DMS153 (cell line): ENCODE measurements around the gene P2RX6.
"Not testable (repeated sequence)": the region's sequence is repeated elsewhere in the genome, so short reads cannot be mapped to it uniquely, and the experiment has no call there.

Source experiments
- DNase-seq: peaks from one replicate; lab custom pipeline; 2025; lab: John Stamatoyannopoulos, UW

The P2RX6 gene

DNA sequence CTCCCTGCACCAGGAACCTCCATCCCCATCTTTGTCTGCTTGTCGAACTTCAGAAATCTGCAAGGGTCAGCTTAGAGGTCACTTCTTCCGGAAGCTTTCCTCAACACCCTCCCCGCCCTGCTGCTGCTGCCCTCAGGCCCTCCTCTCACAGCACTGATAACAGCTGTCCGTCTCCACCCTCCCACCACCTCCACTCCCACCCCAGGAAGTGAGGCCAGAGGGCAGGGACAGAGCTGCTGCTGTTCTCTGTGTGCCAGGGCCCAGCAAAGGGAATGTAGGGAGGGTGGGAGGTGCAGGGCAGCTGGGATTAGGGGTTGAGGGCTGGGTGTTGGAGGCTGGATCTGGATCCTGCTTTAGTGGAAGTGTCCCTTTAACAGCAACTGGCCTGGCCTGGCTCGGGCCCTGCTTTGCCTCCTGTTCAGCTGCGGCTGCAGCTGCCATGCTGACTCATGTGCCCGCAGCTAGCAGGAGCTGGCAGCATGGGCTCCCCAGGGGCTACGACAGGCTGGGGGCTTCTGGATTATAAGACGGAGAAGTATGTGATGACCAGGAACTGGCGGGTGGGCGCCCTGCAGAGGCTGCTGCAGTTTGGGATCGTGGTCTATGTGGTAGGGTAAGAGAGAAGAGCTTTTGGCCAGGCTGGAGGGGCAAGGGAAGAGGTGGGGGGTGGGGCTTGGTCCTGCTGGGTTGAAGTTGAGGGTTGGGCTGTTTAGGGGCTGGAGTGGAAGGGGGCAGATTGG, at the start of gene P2RX6:
Gene P2RX6 (plus strand): TSS at position 440 of the 740 bp plus-strand sequence. CDS start 10 bp downstream, at position 450.
- DNase-seq = peak; percentile 30

DNA sequence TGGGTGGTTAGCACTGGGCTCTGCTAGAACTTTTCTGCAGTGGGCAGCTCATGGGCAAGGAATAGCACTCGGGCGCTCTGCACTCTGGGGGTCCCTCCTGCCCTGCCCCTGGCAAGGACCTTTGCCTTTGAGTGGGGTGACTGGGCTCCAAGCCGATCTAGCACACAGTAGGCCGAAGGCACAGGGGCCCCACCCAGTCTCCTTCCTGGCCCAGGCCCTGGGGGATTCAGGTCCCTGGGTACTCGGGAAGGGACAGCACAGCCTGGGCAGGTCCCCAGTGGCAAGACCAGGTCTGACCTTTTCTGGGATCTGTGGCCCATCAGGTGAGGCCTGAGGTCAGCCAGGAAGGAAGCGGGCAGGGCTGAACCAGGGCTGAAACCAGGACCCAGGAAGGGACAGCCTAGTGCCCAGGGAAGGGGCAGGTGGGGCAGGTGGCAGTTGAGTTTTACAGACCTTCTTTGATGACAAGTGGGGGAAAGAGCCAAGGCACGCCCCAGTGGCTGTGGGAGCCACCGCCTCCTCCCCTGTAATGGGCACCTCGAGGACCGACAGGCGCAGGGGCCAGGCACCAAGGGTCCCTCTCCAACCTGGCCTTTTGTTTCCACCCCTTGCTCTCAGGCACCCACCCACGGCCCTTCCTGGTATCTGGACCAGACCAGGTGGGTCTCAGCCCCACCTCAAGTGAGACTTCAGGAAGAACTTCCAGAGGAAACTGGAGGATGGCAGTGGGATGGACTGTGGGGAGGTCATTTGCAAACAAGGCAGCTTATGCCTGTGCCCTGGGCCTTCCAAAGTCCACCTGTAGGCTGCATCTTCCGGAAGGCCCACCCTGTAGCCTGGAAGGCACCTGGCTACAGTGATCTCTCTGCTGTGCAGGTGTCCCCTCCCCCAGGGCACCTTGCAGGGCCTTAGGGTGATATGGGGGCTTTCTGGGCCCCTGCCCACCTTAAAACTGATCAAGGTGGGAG, 48.8 kb upstream of the P2RX6 start:
- no peak for DNase-seq

DNA sequence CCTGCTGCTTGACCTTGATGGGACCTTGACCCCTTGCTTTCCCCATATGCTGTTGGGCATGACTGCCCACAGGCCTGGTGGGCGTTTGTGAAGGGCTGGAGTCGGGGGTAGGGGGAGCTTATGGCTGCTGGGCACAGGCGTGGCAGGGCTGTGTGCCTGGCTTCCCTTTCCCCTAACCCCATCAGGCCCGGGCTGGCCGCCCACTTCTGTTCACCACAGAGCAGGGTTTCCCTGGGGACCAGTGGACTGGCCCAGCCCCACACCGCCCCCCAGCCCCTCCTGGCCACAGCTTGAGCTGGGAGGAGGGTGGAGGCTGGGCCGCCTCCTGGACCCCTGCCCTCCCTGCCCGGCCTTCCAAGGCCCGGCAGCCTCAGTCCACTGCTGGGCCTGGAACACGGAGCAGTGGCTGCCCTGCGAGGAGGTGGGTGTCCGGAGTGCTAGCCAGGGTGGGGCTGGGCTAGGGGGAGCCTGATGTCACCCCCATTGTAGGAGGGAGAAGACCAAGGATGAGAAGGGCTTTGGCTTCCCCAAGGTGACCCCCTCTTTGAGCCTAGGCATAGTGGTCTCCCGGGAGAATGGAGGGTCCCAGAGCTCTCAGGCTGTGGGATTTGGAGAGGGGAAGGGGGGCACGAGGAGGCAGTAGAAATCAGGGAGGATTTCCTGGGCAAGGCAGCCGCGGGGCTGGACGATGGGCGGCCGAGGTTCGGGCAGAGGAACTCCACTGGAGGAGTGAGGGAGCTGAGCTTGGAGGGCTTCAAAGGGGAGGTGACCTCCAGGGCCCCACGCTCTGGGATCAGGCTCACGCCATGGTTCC, 47.9 kb upstream of the P2RX6 start, which contains the start of gene AIFM3:
Gene AIFM3 (plus strand): TSS at position 373 of the 814 bp plus-strand sequence. CDS start 690 bp downstream, outside the sequence.
- no peak for DNase-seq

DNA sequence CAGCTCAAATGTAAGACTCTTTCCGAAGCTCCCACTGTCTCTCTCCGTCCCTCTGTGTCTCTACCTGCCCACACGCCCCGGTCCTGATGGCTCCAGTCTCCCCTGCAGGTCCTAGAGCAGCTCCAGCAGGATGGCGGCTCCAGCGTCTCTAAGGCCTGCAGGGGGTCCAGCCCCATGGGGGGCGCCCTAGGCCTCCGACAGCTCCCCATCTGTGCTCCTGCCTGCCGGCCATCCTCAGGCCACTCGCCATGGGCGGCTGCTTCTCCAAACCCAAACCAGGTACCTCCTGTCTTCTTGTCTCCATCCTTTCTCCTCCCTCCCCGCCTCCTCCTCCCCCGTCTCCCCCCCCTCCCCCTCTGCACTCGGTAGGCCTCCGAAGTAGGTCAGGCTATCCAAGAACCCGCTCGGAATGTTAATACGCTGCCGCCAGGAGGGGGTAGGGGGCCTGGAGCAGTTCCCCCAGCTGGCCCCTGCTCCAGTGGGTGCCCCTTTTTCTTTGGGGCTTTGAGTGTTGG, 47.2 kb upstream of the P2RX6 start:
- no peak for DNase-seq

DNA sequence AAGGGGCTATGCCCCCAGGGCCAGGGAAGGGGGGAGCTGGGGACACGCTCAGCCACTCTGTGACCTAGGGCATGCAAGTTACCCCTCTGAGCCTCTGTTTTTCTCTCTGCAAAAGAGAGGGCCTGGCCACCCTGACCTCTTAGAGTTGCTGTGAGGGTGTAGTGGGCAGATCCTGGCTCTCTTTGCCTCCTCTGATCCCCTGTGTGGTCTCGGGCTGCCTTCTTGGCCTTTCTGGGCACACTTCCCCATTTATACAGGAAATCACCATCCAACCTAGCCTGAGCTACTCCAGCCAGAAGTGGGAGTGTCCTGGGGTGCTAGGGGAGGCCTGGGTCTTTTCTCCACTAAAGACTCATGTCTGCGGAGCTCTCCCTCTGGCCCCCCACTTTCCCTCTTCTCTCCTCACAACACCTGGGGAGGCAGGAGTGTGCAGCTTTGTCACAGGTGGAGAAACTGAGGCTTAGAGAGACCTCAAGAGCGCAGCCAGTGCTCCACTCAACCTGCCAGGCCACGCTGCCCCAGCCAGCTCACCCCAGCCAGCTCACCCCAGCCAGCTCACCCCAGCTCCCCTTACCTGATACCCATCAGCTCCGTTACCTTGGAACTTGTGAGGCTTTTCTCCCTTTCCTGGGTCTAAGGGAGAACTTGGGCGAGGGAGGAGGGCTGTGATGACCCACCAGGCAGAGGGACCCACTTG, 46.5 kb upstream of the P2RX6 start:
- DNase-seq = no peak

DNA sequence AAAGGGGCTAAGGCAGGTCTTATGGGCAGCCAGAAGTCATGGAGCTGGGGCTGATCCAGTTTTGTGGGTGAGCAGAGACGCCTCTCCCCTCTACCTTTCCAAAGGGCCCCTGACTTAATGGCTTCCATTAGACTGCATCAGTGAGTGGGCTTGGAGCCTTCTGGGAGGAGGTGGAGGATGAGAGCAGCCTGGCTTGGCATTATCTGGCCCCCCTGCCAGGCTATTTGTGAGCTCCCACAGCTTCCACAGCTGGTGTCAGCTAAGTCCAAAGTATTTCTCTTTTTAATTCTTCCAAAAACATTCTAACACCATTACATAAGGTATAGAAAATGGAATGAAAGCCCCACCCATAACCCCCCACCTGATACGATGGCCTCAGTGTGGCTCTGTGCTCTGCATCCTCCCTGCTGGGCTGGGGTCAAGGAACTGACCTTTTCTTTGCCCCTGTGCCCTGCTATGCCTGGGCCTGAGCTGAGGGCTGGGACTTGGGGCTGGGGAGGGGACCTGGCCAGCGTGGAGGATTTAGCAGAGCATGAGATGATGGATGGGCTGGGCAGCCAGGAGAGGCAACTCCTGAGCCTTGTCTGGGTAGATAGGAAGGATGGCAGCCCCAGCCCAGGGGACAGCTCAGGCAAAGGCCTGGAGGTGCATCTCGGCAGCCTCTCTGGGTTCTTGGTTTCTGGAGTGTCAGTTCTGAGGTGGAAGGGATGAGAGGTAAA, 43.9 kb upstream of the P2RX6 start:
- DNase-seq = no peak

DNA sequence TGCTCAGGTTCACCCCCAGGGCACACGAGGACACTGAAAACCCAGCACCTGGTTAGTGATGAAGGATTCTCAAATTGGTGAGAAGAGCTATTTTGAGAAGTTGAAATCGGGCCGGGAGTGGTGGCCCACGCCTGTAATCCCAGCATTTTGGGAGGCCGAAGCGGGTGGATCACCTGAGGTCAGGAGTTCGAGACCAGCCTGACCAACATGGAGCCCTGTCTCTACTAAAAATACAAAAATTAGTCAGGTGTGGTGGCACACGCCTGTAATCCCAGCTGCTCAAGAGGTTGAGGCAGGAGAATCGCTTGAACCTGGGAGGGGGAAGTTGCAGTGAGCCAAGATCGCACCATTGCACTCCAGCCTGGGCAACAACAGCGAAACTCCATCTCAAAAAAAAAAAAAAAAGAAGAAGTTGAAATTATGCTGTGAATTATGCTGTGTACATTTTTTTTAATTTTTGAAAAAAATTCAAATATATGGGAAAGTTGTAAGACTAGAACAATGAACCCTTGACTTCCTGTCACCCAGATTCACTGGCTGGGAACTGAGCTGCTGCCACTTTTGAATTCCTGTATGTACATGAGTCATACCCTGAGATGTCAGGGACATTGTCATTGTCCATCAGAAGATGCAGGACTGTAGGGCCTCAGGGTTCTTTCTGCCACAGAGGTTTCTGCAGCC, 42.8 kb upstream of the P2RX6 start:
- not testable (repeated sequence) for DNase-seq

DNA sequence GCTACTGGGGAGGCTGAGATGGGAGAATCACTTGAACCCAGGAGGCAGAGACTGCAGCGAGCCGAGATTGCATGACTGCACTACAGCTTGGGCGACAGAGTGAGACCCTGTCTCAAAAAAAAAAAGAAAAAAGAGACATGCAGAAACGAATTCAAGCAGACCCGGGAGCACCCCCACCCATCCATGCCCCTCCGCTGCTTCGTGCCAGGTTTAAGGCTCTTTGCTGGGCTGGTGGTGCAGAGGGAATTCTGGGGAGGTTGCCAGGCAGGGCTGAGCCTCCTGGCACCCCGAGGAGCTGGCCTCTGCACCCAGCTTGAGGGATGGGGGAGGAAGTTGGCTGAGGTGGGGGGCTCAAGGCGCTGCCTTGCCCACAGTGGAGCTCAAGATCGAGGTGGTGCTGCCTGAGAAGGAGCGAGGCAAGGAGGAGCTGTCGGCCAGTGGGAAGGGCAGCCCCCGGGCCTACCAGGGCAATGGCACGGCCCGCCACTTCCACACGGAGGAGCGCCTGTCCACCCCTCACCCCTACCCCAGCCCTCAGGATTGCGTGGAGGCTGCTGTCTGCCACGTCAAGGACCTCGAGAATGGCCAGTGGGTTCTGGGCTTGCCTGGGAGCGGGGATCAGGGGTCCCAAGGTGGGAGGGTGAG, 41.9 kb upstream of the P2RX6 start:
- DNase-seq = no peak

DNA sequence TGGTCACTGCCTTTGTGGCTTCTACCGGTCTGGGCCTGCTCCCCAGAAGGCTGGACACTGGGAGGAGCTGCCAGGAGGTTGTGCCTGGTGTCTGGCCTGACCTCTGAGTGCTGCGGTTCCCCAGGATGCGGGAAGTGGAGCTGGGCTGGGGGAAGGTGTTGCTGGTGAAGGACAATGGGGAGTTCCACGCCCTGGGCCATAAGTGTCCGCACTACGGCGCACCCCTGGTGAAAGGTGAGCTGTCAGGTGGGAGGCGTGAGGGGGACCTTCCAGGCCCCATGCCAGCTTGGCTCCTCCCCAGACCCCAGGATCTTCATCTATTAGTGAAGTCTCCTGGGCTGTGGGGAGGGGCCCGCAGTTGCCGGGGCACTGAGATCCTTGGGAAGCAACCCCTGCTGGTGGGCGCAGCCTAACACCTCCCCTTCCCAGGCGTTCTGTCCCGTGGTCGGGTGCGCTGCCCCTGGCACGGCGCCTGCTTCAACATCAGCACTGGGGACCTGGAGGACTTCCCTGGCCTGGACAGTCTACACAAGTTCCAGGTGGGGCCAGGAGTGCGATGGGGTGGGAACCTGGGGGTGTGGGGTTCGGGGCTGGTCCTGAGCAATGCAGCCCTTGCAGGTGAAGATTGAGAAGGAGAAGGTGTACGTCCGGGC, 41.2 kb upstream of the P2RX6 start:
- no peak for DNase-seq

DNA sequence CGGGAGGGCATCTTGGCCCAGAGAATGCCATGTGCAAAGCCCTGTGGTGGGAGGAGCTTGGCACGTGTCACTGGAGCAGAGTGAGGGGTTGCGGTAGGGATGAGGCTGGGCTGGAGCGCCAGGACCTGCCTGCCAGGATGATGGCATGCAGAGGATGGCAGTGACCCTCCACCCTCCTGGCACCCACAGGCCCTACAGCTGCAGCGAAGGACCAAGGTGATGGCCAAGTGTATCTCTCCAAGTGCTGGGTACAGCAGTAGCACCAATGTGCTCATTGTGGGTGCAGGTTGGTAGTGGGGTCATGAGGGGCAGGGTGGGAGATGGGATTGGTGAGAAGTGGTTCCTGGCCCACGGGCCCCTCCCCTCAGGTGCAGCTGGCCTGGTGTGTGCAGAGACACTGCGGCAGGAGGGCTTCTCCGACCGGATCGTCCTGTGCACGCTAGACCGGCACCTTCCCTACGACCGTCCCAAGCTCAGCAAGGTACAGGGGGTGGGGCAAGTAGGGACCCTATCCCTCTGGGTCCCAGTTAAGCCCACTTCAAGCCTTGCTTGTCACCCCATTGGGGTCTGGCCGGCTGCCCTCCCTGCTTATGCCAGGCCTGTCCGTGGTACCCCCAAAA, 40.5 kb upstream of the P2RX6 start:
- no peak for DNase-seq

DNA sequence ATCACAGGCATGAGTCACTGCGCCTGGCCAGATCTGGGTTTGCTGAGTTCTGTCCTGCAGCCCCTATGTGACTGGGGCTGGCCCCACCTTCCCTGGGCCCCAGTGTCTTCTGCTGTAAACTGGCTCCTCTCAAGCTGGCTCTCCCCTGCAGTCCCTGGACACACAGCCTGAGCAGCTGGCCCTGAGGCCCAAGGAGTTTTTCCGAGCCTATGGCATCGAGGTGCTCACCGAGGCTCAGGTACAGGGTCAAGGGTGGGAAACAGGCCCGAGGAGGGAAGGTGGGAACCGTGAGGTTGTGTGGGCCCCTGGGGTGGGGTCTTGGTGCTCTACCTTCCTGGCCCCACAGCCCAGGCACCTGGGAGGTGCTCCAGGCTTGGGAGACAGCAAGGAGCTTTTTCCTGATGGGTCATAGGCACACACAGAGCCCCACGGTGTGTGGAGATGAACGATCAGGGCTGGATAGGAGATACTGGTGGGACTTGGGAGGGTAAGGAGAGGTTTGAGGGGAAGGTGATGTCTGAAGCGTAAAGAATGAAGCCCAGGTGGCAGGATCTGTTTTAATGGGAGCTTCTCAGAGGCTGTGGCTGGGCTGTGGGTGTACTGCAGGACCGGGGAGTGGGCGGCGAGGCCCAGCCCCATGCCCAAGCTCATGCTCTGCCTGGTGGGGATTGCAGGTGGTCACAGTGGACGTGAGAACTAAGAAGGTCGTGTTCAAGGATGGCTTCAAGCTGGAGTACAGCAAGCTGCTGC, 39.2 kb upstream of the P2RX6 start:
- no peak for DNase-seq

DNA sequence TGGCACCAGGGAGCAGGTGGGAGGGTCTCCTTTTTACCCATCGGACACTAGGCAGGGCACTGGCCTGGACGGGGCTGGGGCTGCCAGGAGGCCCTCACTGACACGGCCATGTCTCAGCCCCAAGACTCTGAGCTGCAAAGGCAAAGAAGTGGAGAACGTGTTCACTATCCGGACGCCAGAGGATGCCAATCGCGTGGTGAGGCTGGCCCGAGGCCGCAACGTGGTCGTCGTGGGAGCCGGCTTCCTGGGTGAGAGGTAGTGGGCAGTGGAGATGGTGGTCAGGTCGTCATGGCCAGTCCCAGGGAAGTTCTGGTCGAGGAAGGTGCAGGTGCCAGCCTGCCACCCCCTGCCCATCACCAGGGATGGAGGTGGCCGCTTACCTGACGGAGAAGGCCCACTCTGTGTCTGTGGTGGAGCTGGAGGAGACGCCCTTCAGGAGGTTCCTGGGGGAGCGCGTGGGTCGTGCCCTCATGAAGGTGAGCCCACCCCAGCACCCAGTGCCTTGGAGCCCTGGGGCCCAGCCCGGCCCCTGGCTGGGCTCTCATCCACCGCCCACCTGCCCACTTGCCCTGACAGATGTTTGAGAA, 38.6 kb upstream of the P2RX6 start:
- DNase-seq = no peak

DNA sequence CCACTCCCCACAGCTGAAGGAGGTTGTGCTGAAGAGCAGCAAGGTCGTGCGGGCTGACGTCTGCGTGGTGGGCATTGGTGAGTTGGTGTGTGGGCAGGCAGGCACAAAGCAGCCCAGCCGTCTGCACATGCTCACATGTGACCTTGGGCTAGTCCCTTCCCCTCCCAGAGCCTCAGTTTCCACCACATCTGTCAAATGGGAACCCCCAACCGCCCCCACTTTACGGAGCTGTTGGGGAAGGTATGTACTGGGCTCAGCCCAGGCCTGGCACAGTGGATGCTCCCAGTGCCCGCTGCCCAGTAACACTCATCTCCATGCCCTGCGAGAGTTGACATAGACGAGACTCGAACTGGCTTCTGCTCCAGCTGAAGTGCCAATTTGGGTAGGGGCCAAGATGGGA, 37.9 kb upstream of the P2RX6 start:
- DNase-seq = no peak

DNA sequence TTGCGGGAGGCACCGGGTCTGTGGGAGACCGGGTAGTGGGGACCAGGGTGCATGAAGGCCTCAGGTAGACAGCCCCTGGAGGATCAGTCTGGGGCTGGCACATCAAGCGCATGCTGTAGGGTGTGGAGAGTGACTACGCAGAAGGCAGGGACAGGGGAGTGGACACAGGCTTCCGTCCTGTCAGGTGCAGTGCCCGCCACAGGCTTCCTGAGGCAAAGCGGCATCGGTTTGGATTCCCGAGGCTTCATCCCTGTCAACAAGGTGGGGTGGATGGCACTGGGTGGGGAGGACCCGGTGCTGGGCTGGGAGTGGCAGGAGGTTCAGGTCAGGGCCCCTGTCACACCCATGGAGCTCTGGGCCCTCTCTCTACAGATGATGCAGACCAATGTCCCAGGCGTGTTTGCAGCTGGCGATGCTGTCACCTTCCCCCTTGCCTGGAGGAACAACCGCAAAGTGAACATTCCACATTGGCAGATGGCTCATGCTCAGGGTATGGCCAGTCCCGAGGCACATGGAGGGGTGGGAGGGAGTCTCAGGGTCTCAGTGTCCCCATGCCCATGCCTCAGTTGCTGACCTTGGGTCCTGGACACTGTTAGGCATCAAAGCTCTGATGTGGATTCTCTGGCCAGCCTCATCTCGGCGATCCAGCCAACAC, 37.3 kb upstream of the P2RX6 start:
- no peak for DNase-seq

DNA sequence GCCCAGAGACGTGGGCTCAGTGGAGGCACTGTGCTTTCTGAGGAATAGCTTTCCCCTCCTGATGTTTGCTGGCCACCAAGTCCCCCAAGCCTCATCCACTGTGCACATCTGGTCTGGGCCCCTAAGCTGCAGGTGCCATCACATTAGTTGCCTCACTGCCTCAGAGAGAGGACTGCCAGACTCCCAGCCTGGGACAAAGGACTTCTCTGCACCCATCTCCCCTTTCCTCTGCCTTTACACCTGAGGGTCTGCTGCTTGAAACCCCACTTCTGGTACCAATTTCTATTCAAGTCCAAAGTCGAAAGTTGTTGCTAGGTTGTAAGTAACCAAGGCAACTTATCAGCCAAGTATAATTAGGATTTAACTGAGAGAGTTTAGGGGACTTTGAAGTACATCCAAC, 36.5 kb upstream of the P2RX6 start:
- no peak for DNase-seq

DNA sequence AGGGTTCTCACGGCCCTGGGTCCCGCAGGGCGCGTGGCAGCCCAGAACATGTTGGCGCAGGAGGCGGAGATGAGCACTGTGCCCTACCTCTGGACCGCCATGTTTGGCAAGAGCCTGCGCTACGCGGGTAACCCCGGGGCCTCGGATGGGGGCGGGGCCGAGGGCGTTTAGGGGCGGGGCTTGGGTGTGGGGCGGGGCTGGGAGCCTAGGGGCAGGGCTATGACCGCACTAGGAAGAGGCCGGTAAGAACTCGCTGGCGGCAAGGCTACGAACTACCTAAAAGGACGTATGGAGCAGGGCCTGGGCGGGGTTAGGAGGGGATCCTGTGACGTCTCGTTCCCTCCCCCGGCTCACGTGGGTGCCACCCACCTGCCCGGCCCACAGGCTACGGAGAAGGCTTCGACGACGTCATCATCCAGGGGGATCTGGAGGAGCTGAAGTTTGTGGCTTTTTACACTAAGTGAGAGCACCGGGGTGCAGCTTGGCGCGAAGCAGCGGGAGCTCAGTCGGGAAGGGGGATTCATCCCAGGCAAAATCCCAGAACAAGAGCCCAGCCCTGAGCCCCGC, 35.6 kb upstream of the P2RX6 start:
- DNase-seq = peak; percentile 67
